Neural crest cell (in vitro differentiated cells): ENCODE data around the gene TRIM52. TPM values are rescaled to one million over a fixed set of nuclear protein-coding genes. Genes with fewer than 3 reads are reported as not detected.
"Not testable (repeated sequence)": the region's sequence is repeated elsewhere in the genome, so short reads cannot be mapped to it uniquely, and the experiment has no call there.

ENCODE experiments used
- DNase-seq: peaks from one replicate; pipeline ENCODE4 v3.0.0; 2021; ENCODE audit warnings: low read depth, mixed read lengths, low spot score
- H3K27ac Mint-ChIP-seq: one replicate; pipeline ENCODE4 v1.8.0; 2021; ENCODE audit warnings: mild to moderate bottlenecking, mixed read lengths; ENCODE audit not compliant: unreplicated experiment
- H3K27me3 Mint-ChIP-seq: 2 replicates; pipeline ENCODE4 v1.8.0; 2021; ENCODE audit warnings: low read depth, mild to moderate bottlenecking, mixed read lengths
- H3K36me3 Mint-ChIP-seq: 2 replicates; pipeline ENCODE4 v1.8.0; 2021; ENCODE audit warnings: low read depth, mild to moderate bottlenecking, mixed read lengths
- H3K4me1 Mint-ChIP-seq: 2 replicates; pipeline ENCODE4 v1.8.0; 2021; ENCODE audit warnings: mixed read lengths
- H3K4me3 Mint-ChIP-seq: one replicate; pipeline ENCODE4 v1.8.0; 2021; ENCODE audit warnings: mild to moderate bottlenecking, mixed read lengths
- H3K9me3 Mint-ChIP-seq: 2 replicates; pipeline ENCODE4 v1.8.0; 2021; ENCODE audit warnings: mixed read lengths
- long read RNA-seq: library from polyadenylated mRNA; unstranded; transcript quantifications from one replicate; pipeline ENCODE4 v2.0.0, GENCODE V29; 2020
- total RNA-seq: library from RNA; stranded (reverse); gene quantifications from 2 replicates; pipeline ENCODE4 v1.2.1, GENCODE V29; 2021
- TF ChIP-seq, protein P1 (sequence below): fragments of 200-600 bp; sonication (generic); conservative IDR thresholded peaks from 2 replicates; pipeline ENCODE4 v1.5.0; 2021; ENCODE audit warnings: antibody characterized with exemption, mild to moderate bottlenecking

The TRIM52 gene
- 9.0 TPM in 2 replicates for total RNA-seq
- long read RNA-seq, full-length matches to known transcripts: 2 of 2 reads
- long read RNA-seq, partial matches to known transcripts: 0 of 2 reads
- long read RNA-seq, other reads (novel, unspliced or antisense): 0 of 2 reads

GRCh38 chr5:181260720-181261319, at the start of gene TRIM52:
Gene TRIM52, minus strand, starts transcription at chr5:181261143. Its CDS starts 330 bp downstream, at chr5:181260813.
- peak; percentile 88 for DNase-seq
- H3K27me3 Mint-ChIP-seq: no peaks in the 10 kb centered on the region
- TF ChIP-seq, protein P1, sequence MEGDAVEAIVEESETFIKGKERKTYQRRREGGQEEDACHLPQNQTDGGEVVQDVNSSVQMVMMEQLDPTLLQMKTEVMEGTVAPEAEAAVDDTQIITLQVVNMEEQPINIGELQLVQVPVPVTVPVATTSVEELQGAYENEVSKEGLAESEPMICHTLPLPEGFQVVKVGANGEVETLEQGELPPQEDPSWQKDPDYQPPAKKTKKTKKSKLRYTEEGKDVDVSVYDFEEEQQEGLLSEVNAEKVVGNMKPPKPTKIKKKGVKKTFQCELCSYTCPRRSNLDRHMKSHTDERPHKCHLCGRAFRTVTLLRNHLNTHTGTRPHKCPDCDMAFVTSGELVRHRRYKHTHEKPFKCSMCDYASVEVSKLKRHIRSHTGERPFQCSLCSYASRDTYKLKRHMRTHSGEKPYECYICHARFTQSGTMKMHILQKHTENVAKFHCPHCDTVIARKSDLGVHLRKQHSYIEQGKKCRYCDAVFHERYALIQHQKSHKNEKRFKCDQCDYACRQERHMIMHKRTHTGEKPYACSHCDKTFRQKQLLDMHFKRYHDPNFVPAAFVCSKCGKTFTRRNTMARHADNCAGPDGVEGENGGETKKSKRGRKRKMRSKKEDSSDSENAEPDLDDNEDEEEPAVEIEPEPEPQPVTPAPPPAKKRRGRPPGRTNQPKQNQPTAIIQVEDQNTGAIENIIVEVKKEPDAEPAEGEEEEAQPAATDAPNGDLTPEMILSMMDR: no peak
- peak within 1 kb of the TSS; percentile 95 for H3K27ac Mint-ChIP-seq
- peaks cover 10% of the 10 kb centered on the region for H3K36me3 Mint-ChIP-seq
- H3K4me1 Mint-ChIP-seq: peaks cover 52% of the 10 kb centered on the region
- peak within 1 kb of the TSS; percentile 97 for H3K4me3 Mint-ChIP-seq
- H3K9me3 Mint-ChIP-seq: no peaks in the 10 kb centered on the region

DNA sequence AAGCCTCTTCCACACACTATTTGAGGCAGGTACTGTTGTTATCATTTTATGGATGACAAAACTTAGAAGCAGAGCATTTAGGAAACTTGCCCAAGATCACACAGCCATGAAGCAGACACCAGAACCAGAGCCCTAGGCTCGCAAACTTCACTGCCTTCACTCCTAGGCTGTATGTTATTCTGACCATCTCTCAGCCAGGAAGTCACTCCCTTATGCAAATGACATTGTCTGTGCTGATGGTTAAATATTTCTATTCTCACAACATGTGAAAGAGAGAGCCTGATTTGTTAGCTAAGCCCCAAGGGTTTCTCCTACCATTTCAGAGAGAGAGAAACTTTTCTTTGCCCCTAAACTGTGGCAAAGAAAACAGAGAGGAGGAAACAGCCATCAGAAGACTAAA, 26.4 kb upstream of the TRIM52 start:
- not testable (repeated sequence) for H3K9me3 Mint-ChIP-seq, H3K4me1 Mint-ChIP-seq, H3K27me3 Mint-ChIP-seq, H3K4me3 Mint-ChIP-seq, DNase-seq, H3K27ac Mint-ChIP-seq, H3K36me3 Mint-ChIP-seq

DNA sequence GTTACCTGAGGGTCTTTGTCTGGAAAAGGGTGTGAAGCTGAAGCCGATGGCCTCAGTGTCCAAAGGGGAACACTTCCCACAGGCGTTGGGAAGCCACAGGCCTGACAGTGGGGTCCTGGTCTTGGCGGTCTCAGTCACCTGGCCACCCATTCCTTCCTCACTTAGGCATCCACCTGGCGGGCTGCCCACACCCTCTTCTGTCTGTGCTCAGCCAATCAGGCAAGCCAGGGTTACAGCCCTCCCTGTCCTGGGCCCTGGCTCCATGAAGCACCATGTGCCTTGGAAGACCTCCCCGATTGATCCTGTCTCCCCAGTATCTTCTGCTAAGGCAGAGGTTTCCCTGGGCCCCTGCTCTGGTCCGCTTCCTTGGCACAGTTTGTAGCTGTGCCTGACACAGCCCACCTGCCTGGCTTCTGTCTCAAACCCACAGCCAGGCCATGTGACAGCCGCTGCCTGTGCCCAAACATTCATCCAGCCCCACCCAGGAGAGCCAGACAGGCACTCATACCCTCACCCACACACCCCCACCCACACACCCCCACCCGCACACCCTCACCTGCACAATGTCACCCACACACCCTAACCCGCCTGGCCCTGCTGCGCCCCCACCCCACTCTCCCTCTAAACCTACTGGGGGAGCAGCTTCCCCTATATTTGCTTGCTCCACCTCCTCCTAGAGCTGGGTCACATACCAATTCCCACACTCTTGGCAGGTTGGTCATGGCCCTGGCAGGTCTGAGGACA, 25.2 kb upstream of the TRIM52 start:
- H3K4me3 Mint-ChIP-seq, H3K36me3 Mint-ChIP-seq, DNase-seq, H3K9me3 Mint-ChIP-seq, H3K4me1 Mint-ChIP-seq, H3K27ac Mint-ChIP-seq, H3K27me3 Mint-ChIP-seq: not testable (repeated sequence)

GRCh38 chr5:181283841-181284755, 23.2 kb upstream of the TRIM52 start:
- TF ChIP-seq, protein P1: peak; percentile 46
- not testable (repeated sequence) for H3K9me3 Mint-ChIP-seq, H3K4me1 Mint-ChIP-seq, DNase-seq, H3K27ac Mint-ChIP-seq, H3K4me3 Mint-ChIP-seq, H3K36me3 Mint-ChIP-seq, H3K27me3 Mint-ChIP-seq

DNA sequence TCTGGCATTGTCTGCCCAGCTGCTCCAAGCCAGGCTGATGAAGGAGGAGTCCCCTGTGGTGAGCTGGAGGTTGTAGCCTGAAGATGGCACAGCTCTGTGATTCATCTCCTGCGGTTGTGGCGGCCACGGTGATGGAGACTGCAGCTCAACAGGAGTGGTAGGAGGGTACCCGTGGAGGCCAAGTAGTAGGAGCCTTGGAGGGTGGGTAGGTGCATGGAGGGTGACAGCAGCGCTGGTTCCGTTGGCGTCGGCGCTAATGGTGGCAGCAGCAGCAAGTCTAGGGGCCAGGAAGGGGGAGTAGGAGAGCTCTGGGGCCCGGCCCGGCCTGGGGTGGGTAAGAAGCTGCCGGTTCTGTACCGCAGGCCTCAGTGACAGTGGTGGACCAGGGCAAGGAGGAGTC, 22.4 kb upstream of the TRIM52 start:
- H3K9me3 Mint-ChIP-seq: no peaks in the 10 kb centered on the region
- H3K27ac Mint-ChIP-seq: no peak overlapping the region
- TF ChIP-seq, protein P1: no peak
- H3K27me3 Mint-ChIP-seq: peaks cover 7% of the 10 kb centered on the region
- H3K4me3 Mint-ChIP-seq: no peak overlapping the region
- peaks cover 5% of the 10 kb centered on the region for H3K36me3 Mint-ChIP-seq
- peaks cover 10% of the 10 kb centered on the region for H3K4me1 Mint-ChIP-seq
- no peak for DNase-seq

DNA sequence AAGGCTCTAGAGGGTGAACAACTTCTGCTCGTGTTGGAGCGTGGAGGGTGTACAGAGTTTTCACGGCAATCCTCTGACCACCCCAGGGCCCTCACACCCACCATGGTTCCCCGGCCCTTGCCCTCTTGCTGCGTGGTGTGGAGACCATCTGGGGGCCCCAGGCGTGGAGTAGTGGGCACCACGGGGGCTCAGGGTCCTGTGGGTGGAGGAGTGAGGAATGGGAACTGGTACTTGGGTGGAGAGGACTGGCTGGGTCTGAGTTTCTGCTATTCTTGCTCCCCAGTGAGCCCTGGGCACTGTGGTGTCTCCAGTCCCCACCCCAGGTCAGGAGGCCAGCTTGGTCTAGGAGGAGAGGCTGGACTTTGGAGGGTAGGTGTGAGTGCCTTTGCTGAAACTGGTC, 21.9 kb upstream of the TRIM52 start:
- H3K4me3 Mint-ChIP-seq: no peak overlapping the region
- H3K36me3 Mint-ChIP-seq: peaks cover 5% of the 10 kb centered on the region
- no peaks in the 10 kb centered on the region for H3K9me3 Mint-ChIP-seq
- no peak overlapping the region for H3K27ac Mint-ChIP-seq
- TF ChIP-seq, protein P1: no peak
- peaks cover 10% of the 10 kb centered on the region for H3K4me1 Mint-ChIP-seq
- H3K27me3 Mint-ChIP-seq: peaks cover 8% of the 10 kb centered on the region
- no peak for DNase-seq

DNA sequence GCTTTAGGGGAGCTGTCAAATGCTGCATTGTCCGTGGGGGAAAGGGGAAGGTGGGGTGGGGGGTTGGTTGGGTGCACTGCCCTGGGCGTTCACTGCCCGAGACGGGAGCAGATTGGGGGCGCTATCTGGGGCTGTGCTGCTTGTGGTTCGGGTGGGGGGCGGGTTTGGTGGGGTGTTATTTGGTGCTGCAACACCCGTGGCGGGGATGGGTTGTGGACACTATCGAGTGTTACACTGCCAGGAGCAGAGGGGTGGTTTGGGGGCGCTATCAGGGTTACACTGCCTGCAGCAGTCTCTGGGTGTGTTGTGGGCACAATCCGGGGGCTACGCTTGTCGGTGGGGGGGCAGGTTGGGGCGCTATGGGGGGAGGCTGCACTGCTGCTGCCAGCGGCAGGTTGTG, 21.5 kb upstream of the TRIM52 start:
- not testable (repeated sequence) for H3K4me1 Mint-ChIP-seq, H3K4me3 Mint-ChIP-seq, H3K36me3 Mint-ChIP-seq, H3K9me3 Mint-ChIP-seq, H3K27ac Mint-ChIP-seq, DNase-seq
- H3K27me3 Mint-ChIP-seq: peaks cover 12% of the 10 kb centered on the region
